Measurements from ENCODE around the gene LRBA.
"Not testable (repeated sequence)": the region's sequence is repeated elsewhere in the genome, so short reads cannot be mapped to it uniquely, and the experiment has no call there.

LRBA gene

DNA sequence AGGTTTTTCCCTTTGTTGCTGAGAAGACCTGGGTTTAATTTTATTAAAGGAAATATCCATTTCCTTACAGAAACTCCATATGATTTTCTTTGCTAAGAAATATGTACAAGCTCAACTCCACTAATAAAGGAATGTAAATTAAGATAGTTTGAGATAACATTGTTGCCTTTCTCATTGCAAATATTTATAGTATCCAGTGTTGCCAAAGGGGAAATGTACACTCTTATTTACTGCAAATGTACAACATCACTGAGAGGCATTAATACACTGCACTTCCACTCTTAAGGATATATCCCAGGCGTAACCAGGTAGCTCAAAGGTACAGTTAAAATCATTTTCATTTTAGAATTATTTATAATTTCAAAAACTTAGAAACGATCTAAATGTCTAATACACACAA is 7.5 kb upstream of the LRBA start:
- DNase-seq, result no peak

DNA sequence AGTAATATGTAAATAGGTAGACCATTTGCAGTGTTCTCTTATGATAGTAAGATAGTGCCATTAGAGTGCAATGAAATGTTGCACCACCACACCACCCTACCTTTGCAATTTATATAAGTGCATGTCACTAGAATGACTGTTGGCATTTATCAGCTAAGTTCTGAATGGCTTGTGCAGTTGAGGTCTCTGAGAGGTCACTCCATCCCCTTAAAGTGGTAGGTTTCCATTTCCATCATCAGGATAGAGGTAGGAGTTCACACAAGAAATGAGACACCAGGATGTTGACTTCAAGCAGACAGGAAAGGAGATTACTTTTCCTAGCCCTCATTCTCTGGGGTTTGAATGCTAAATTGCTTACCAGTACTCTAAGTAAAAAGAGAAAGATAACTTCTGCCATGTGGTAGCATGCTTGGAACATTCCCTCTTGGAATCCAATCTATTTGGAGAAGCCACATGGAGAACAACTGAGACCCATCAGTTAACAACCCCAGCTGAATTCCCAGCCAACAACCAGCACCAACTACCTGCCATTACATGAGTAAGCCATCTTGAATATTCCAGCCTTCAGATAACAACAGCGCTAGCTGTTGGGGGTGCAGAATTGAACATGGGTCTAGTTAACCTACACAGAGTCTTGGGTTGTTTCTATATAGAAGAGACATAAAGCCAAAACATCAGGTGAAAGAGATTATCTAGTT is 6.7 kb upstream of the LRBA start:
- no peak for DNase-seq

DNA sequence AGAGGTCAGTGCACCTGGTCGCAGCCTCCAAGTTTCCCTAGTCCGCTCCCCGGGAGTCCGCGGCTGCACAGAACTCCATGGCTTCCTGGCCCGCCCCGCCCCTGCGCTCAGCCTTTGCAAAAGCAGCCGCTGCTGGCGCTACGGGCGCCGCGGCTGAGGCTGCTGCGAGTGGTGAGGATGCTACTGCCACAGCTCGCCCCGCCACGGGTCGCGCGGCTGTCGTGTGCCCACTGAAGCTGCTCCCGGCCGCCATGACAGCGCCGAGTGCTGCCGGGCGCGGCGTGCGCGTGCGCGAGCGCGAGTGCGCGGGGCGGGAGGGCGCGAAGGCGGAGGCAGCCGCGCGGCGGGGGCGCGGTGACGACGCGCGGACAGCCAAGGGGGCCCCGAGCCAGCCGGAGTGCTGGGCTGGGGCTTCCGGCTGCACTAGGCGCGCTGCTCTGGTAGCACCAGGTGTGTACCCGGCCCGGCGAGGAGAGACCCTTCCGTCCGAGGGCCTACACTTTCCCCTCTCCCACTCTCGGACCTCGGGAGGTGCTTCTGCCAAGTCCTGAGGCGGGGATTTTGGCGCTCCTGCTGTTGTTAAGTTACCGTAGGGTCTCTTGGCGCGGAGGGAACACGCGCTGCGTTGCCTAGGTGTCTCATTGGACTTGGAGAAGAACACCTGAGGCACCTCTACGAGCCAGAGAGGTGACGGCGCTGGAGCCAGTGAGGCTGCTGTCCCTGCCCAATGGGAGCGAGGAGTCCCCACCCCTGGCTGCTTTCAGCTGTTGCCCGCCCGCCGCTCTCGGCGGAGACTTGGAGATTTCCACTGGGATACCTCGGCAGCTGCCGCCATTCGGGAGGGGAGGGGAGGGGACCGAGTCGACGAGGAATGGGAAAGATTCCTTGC is 619 bp upstream of the LRBA start:
- peak; percentile 95 for DNase-seq

DNA sequence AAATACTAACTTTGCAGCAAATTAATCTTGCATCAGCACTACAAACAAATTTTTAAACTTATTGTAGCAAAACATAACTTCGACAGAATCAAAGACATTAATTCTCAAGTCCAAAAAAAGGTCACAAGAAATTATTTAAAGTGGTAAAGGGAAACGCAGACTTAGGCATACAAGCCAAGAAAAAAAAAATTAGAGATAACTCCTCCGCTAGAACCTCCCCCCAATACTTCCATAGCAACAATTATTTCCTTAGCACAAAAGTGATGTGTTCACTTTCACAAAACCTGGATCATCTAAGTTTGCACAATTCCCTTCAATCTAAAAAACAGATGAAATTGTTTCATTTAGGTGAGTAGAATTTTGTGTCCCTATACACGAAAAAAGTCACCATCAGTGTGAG is 1.1 kb downstream of the LRBA start:
- DNase-seq, result no peak

DNA sequence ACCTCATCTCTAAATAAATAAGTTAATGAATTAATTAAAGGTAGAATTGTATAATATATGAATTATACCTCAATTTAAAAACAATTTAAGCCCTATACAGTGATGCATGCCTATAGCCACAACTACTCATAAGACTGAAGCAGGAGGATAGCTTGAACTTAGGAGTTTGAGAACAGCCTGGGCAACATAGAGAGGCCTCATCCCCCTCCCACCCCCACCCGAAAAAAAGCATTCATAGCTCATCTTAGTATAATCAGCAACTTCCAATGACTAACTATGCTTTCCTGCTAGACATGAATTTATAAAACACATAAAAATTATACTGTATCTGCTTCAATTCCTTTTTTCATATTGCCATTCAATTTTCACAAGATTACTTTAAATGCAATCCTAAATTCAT is 1.6 kb downstream of the LRBA start:
- DNase-seq, result no peak

DNA sequence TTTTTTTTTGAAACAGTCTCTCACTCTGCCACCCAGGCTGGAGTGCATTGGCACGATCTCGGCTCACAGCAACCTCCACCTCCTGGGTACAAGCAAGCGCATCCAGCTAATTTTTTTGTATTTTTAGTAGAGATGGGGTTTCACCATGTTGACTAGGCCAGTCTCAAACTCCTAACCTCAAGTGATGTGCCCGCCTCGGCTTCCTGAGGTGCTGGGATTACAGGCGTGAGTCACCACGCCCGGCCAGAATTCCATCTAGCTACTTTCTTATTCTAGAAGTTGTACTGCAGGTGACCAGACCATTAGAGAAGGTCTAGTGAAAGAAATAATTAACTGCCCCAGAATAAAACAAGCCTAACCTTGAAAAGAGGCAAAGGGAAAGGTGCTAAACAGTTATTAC is 2.3 kb downstream of the LRBA start:
- no peak for DNase-seq

DNA sequence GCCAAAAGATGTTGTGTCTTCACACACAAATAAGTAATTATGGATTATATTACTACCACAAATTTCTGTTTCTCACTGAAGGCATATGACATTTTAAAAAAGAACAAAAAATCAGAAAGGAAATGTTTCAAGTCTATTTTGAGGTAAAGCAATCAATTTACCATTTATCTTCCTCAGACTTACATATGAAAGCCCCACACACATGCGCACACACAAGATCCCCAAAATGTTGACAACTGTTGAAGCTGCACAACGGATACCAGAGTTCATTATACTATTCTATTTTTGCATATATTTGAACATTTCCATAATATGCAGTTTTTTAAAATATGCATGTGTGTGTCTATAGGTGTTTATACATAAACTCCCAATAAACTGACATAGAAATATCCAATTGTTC is 2.7 kb downstream of the LRBA start:
- no peak for DNase-seq

DNA sequence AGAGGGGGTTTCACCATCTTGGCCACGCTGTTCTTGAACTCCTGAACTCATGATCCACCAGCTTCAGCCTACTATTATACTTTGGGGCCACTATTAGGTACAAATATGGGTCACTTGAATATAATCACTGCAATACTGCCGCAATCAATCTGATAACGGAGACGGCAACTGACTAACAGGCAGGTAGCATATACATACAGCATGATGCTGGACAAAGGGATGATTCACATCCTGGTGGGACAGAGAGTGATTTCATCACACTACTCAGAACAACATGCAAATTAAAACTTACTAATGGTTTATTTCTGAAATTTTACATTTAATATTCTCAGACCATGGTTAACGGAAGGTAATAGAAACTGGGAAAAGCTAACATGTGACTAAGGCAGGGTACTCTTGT is 10.9 kb downstream of the LRBA start:
- DNase-seq, result no peak

DNA sequence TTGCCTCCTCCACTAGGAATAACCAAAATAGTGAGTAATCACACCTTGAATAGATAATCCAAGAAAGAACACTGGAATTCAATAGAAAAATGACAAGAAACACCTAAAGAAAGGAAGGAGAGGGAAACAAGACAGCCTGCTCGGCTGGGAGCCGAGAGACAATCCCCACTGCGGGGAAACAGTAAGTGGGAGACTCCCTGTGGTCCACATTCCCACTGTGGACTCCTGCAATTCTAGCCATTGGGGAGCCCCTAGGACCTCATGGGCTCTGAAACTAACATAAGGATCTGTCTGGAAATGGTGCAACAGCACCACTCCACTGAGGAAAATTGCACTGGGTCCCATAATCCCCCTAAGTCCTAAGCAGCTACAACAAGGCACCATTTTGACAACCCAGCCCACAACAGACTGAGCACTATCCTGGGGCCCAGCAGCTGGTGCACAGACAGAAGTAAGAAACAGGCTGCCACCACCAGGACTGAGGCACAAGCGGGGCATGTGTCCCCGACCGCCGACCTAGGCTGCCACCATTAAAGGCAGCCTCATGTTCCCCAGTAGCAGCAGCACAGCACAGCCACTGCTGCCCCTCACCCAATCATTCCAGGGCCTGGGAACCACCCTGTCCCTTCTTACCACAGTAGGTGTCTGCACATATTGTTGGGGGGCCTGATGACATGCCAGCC is 14.2 kb downstream of the LRBA start:
- no peak for DNase-seq

DNA sequence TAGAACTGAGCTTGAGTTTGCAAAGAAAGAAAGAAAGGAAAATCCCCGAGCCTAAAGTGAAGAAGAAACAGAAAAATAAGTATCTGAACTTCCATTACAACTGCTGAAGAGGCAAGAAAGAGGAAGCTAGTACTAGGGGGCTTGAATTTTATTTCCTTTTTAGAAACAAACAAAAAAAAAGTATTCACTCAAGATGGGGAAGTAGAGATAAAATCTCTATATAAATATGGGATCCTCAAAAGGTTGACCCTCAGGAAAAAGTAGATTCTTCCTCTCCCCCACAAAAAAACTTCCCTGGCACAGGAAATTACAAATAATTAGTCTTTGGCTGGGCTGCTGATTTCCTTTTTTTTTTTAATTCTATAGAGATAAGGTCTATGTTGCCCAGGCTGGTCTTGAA is 16.0 kb downstream of the LRBA start:
- DNase-seq, result no peak

DNA sequence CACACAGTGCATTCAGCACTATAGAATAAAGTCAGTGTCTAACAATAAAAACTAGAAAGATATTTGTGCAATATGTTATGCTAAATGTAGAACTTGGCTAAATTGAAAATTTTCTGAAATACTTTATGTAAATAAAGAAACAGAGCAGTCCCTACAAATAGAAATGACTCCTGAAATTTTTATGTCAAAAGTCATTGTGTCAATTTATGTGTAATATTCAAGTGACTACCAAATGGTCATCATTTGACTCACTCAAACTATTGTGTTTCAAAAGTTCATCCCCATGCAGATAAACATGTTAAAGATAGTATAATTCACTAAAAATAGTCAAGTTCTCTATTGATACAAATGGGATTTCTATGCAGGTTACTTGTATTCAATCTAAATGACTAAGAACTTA is 17.9 kb downstream of the LRBA start:
- no peak for DNase-seq

DNA sequence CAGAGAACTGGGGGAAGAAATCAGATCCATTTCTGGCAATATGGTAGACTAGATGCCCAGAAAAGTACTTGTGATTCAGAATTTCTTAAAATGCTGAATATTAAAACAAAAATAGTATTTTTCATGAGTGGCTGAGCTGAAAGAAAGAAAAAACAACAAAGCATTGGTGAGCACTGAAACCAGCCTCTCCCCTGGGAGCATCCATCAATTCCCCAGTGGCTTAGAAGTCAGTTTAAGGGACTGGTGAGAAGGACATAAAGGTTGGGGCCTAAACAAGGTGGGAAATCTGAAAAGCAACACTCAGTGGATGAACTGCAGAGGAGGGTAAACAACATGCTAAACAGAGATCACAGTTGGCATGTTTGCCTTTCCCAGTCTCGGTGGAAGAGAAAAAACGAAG is 20.4 kb downstream of the LRBA start:
- DNase-seq, result no peak

DNA sequence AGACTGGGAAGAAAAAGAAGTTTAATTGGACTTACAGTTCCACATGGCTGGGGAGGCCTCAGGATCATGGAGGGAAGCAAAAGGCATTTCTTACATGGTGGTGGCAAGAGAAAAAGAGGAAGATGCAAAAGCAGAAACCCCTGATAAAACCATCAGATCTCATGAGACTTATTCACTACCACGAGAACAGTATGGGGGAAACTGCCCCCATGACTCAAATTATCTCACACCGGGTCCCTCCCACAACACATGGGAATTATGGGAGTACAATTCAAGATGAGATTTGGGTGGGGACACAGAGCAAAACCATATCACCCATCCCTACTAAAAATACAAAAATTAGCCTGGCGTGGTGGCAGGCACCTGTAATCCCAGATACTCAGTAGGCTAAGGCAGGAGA is 21.5 kb downstream of the LRBA start:
- DNase-seq, result not testable (repeated sequence)

DNA sequence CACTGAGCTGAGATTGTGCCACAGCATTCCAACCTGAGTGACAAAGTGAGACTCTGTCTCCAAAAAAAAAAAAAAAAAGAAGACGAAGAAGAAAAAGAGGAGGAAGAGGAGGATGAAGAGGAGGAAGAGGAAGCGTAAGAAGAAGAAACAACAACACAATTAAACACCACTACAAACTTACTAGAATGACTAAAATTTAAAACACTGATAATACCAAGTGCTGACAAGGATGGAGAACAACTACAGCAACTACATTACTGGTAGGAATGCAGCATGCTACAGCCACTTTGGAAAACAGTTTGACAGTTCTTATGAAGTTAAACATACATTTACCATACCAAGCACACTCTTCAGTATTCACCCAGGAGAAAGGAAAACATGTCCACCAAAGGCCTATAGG is 24.1 kb downstream of the LRBA start:
- DNase-seq, result no peak

DNA sequence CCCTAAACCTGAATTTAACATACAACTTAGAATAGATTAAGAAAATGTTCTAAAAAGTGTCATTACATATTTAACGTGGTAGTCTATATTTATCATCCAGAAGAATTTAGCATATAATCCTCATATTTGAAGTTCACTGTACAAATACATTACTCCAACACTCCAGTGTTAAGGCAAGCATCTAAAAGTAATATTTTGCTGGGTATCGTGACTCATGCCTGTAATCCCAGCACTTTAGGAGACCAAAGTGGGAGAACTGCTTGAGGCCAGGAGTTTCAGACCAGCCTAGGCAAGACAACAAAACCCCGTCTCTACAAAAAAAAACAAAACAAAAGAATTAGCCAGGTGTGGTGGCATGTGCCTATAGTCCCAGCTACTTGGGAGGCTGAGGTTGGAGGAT is 24.8 kb downstream of the LRBA start:
- no peak for DNase-seq

DNA sequence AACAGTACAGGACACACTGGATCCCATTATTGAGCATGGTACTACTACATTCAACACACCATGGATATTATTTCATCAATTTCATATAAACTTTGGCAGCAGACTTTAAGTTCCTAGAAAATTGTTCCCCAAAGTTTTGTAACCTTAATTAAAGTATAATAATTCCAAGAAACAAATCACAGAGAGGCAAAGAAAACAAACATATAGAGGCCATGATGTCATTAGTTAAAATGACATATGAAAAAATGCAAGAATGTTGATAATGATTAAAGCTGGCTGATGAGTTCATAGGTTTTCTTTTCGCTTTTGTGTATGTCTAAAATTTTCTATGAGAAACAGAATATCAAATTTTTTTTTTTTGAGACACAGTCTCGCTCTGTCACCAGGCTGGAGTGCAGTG is 26.8 kb downstream of the LRBA start:
- DNase-seq, result no peak

DNA sequence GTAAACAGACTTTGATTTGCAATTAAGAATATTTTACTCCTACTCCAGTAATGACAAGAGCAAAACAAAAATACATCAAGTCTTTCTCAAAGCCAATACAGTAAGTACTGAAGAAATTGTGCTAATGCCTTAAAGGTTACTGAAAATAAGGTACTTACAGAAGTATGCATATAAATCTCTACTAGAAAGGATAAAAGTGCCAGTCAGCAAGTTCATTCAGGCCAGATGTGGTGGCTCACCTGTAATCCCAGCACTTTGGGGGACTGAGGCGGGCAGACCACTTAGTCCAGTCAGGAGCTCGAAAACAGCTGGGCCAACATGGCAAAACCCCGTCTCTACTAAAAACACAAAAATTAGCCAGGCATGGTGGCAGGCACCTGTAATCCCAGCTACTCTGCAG is 27.9 kb downstream of the LRBA start:
- DNase-seq, result no peak

DNA sequence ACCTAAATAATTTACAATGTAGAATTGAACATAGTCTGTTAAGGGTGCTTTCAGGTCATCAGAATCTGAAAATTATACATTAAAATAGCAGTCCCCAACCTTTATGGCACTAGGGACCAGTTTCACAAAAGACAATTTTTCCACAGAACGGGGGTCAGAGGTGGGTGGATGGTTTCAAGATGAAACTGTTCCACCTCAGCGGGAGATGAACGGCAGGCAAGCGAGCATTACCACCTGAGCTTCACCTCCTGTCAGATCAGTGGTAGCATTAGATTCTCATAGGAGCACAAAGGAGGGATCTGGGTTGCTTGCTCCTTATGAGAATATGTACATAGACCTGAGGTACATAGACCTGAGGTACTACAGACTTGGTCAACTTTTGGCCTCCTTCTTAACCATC is 29.0 kb downstream of the LRBA start:
- no peak for DNase-seq

DNA sequence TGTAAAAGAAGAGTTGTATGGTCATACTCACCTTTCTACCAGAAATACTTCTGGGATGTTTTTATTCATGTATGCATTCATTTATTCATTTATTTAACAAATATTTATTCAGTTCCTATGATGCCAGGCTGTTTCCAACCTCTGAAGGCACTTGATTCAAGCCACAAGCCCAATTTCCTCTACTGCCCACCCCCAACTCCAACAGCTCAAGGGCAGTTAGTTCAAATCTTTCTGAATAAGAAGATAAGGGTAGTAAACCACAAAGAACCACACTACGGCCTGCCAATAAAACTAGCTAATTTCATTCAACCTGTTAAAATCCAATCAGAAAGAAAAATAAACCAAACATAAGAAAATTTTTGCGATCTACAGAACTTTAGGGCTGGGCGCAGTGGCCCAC is 31.2 kb downstream of the LRBA start:
- DNase-seq, result no peak

DNA sequence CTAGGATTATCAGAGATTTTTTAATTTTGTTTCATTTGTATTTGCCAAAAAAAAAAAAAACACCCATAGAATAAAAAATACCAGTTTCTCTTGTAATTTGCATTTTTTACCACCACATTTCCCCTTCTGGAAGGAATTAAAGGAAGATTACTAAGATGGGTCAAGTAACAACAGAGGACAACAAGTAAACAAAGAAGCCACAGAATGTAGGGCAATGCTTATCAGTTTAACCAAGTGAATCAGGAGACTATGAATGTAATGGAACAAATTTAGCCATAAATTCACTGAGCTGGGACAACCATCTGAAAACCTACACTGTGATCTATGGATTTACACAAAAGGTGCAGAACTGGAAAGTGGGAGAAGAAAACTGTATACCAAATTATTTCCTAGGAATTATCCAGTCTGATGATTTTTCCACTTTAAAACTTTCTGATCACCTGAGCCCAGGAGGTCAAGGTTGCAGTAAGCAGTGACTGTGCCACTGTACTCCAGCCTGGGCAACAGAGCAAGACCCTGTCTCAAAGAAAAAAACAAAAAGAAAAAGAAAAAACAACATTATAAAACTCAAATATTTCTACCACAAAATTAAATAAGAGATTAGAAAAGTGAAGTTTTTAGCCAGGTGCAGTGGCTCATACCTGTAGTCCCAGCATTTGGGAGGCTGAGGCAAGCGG is 32.4 kb downstream of the LRBA start:
- DNase-seq, result no peak

DNA sequence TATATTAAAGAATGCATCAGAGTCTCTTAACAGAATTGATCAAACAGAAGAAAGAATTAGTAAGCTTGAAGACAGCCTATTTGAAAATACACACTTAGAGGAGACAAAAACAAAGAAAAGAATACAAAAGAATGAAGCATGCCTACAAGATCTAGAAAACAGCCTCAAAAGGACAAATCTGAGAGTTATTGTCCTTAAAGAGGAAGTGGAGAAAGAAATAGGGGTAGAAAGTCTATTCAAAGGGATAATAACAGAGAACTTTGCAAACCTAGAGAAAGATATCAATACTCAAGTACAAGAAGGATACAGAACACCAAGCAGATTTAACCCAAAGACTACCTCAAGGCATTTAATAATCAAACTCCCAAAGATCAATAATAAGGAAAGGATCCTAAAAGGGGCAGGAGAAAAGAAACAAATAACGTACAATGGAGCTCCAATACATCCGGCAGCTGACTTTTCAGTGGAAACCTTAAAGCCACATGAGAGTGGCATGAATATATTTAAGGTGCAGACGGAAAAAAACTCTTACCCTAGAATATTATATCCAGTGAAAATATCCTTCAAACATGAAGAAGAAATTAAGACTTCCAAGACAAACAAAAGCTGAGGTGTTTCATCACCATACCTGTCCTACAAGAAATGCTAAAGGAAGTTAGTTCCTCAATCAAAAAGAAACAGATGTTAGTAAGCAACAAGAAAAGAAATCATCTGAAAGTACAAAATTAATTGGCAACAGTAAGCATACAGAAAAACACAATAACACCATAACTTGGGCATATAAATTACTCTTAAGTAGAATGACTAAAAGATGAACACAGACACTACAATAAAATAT is 36.1 kb downstream of the LRBA start:
- no peak for DNase-seq

All from right kidney (tissue), 1 donor.